ENCODE results near the gene IMMP1L.

Gene IMMP1L

DNA sequence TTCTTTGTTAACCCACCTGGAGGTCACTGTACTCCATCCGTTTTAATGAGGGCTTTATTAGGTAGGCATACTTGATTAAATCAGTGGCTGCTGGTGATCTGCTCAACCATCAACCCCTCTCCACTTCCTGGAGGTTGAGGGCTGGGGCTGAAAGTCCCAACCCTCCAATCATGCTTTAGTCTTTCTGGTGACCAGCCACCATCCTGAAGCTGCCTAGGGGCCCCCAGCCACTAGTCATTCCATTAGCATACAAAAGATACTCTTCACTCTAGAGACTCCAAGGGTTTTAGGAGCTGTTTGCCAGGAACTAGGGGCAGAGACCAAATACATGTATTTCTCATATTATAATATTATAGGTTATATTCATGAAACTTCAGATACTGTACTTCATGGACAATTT is 126.3 kb downstream of the IMMP1L start:
- no peak for DNase-seq
